HG03159 (cell line): ENCODE data around the gene TNFSF15.

Experiments
- ATAC-seq: cut with Tn5 transposase; IDR thresholded peaks from one replicate; pipeline ENCODE4 v1.9.1; 2021; ENCODE audit warnings: mild to moderate bottlenecking, moderate library complexity; ENCODE audit not compliant: unreplicated experiment

Gene TNFSF15

GRCh38 chr9:114790521-114790920, 15.3 kb downstream of the TNFSF15 start:
- no peak for ATAC-seq

DNA sequence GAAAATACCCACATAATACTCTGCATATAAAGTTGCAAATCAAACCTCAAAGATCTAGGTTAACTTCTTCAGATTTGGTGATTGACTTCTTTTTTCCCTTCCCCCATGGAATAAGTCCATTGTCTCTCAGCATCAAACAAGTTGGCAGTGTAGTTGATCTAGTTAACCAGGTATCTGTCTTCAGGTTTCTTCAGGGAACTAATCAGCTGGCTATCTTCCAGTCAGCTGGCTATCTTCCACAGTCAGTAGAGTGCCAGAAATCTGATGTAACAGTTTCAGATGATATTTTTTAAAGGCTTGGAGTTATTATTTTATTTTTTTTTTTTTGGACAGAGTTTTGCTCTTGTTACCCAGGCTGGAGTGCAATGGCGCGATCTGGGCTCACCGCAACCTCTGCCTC, 16.8 kb downstream of the TNFSF15 start:
- ATAC-seq = no peak

DNA sequence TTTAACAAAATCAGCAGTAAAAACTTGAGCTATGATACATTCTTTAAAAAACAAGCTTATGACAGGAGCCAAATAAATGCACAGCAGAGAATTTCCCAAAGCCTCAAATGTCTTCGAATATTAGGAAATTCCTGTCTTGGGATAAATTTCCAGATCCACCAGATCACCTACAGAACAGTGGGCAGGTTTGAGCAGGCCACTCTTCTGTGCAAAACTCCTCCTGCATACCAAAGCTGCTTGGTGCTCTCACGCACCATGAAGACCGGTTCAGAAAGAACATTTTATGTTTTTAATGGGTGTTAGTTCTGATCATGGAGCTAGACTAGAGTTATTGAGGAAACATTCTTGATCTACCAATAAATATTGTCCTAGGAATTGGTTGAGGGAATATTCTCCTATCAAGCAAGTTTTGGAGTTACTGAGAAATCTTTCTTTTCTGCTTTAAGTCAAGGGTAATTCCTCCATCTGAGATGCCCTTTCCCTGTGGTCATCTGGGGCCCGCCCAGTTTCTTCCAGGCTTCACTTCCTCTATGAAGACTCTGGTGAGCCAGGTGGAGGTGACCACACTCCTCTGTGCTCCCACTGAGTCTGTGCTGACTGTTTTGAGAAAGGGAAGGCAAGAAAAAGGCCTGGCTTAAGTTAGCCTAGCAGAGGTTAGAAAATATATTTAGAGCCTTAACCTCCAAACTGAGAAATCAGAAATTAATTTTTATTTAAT, 17.9 kb downstream of the TNFSF15 start:
- ATAC-seq = no peak

GRCh38 chr9:114787214-114787613, 18.6 kb downstream of the TNFSF15 start:
- no peak for ATAC-seq

- ATAC-seq = no peak
Observed at GRCh38 chr9:114785866-114786650, 19.8 kb downstream of the TNFSF15 start.

DNA sequence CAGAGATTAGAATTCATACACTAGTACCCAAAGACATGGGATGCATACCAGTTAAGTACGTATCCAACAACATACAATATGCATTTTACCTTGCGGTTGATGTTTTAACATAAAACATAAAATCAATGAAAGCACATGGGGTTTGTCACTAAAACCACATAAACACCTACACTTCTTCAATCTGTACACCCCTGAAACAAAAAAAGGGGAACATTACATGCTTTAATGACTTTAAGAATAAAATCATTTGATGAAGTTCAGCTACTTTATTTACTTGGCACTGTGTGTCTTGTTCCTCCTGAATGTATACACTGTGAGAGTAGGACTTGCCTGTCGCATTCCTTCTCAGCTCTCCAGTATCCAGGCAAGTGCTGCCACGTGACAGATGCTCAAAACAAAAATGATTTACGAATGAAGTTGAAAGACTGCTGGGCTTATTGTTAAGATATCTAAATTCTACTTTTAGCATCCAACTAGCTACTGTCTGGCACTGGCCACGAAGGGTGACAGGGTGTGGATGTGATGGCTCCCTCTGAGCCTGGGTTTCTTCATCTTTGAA, 21.0 kb downstream of the TNFSF15 start:
- no peak for ATAC-seq

DNA sequence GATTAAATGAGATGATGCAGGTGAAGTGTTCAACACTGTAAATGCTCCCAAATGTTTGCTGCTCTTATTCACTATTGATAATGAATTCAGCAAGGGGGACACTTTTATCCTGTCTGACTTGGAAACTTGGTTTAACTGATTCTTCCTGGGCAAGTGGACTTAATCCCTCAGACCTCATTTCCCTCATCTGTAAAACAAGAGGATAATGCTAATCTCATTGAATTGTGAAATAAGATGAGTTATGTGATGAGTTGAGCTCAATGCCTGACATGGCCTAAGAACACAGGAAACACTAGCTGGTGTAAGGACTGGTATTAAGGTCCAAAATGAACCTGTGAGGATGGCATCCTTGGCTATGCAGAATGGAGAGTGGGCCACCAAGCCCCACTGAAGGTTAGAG, 23.3 kb downstream of the TNFSF15 start:
- no peak for ATAC-seq

GRCh38 chr9:114779352-114779845, 26.4 kb downstream of the TNFSF15 start:
- ATAC-seq = no peak

DNA sequence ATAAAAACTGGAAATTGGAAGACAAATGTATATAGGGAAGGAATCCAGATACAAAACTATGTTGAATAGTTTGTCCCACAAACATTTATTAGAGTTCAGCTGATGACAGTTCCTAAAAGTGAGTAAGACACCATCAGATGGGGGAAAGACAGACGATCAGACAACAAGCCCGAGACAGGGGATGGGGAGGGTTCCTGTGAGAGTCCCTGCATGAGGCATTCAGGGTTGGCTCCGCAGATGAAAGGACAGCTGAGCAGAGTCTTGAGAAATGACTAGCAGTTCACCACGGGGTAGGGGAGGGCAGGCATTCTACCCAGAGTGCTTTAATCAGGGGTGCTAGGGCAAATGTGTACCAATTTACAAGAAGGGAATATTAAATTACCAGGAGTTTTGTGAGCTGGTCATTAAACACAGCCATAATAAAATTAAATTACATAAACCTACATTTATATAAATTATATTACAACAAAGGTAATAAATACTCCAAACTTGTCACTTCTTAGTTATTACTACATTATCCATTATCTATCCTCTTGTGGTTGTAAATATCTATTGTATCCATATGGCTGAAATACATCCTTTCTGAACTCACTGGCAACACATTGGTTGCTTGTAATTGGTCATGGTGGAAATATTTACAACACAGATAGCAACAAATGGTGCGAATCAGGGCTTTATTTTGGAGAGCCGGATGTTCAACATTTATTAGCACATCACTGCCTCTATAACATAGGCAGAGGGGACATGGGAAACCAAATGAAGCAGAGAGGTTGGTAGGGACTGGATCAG, 27.8 kb downstream of the TNFSF15 start:
- no peak for ATAC-seq

DNA sequence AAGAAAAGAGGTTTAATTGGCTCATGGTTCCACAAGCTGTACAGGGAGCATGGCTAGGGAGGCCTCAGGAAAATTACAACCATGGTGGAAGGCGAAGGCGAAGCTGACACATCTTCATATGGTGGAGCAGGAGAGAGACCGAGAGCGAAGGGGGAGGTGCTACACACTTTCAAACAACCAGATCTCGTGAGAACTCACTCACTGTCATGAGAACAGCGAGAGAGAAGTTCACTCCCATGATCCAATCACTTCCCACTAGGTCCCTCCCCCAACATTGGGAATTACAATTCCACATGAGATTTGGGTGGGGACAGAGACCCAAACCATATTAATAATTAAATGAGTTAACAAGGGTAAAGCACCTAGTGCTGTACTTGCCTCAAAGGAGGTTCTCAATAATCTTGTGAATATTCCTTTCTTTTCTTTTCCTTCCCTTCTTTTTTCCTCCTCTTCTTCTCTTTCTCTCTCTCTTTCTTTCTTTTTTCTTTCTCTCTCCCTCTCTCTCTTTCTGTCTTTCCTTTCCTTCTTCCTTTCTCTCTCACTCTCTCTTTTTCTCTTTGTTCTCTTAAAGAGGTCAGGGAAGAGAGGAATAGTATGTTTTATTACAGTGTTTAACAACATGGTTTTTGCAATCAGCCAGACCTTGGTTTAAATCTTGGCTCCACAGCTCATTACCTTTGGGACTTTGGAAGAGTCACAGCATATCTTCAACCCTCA, 29.0 kb downstream of the TNFSF15 start:
- no peak for ATAC-seq

DNA sequence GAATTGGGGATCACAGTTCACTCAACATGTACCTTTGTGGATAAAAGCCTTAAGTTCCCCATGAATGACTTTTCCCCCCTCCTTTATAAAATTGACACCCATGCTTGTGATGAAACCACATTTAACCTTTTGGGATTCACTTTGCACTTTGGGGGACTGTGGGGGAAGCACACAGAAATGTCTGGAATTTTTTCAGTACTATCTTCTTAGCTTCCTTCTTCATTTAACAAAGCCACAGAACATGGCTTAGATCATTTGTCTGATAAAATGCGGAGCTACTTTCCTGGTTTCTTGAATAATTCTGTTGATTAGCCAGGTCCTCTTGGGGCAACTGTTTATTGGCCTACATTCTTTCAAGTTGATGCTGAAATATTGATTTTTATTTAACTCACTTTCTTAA, 29.9 kb downstream of the TNFSF15 start:
- ATAC-seq = no peak

- no peak for ATAC-seq
Observed at GRCh38 chr9:114775121-114775520, 30.7 kb downstream of the TNFSF15 start.

GRCh38 chr9:114774524-114774923, 31.3 kb downstream of the TNFSF15 start:
- ATAC-seq = peak; percentile 77

DNA sequence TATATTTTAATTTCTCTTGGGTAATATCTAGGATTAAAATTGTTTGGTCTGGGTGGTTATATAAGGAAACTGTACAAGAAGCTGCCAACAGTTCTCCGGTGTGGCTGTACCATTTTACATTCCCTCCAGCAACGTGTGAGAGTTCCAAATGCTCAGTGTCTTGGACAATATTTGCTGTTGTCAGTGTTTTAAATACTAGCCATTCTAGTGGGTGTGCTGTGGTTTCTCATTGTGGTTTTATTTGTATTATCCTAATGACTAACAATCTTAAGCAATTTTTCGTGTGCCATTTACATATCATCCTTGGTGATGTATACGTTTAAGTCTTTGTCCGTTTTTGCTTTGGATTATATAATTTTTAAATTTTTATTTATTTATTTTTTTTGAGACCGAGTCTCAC, 34.0 kb downstream of the TNFSF15 start:
- ATAC-seq = no peak

DNA sequence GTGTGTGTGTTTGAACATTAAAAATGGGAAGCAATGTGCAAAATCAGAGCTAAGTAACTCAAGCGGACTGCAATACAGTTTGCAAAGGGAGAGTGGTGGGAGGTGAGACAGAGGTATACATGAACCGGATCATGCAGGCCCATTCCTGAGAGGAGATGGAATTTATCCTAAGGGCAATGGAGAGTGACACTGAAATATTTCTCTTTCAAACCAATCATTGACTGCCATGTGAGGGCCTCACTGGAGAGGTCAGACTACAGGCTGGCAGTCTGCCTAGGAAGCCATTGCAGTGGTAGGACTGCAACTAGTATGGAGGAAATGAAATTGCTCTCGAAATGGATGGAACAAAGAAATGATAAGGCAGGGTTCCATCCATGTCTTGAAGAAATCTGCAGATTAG, 34.8 kb downstream of the TNFSF15 start:
- ATAC-seq = no peak

GRCh38 chr9:114769624-114770023, 36.2 kb downstream of the TNFSF15 start:
- no peak for ATAC-seq

DNA sequence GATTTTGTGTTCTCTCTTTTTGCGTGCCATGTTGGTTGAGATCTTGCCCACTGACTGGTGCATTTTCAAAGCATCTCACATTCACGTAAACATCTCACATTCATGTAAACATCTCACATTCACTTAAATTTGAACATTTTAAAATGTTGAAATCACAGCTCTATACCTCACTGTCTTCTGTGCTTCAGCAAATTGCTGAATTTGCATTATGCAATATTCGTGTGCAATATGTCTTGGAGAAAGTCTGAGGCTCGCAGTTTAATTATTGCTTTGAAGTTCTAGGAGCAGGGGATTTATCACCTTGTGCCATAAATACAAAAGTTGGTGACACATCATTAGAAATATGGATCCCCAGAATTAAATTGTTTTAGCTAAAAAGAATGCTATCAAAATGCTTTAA, 42.6 kb downstream of the TNFSF15 start:
- ATAC-seq = no peak

DNA sequence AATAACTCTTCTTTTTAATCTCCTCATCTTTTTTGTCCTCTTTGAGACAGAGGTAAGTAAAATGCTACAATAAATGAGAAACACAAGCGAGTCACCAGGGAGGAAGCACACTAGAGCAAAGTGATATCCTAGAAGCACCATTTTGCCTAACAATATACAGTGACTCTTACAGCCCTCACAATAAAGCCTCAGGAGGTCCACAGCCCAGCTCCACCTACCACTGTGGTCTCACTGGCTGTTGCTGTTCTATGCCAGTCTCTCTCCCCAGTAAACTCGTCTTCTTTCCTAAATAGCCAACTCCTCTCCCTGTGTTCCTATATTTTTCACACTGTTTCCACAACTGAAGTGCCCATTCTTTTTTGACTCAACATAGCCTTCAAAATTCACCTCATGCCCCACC, 44.3 kb downstream of the TNFSF15 start:
- ATAC-seq = no peak

- ATAC-seq = no peak
Observed at GRCh38 chr9:114759512-114760341, 46.1 kb downstream of the TNFSF15 start.

DNA sequence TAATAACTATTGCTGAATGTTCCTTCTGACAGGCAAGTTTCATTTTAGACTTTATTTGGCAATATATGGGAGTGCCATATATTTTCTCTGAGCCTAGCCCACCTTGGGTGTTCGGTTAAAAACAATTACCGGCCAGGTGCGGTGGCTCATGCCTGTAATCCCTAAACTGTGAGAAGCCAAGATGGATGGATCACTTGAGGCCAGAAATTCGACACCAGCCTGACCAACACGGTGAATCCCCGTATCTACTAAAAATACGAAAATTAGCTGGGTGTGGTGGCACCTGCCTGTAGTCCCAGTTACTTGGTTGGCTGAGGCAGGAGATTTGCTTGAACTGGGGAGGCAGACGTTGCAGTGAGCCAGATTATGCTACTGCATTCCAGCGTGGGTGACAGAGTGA, 47.9 kb downstream of the TNFSF15 start:
- ATAC-seq = no peak
